A172 (cell line): ENCODE measurements around the gene SNX30. TPM values are rescaled to one million over a fixed set of nuclear protein-coding genes. Genes with fewer than 3 reads are reported as not detected.

Experiments used
- total RNA-seq: library from RNA; depleted of rRNA; stranded (reverse); fragments of >200 nt; shearing (Covaris generic); gene quantifications from 2 replicates; pipeline ENCODE4 v1.2.3, GENCODE V29; 2014; rRNA removed

The SNX30 gene
- total RNA-seq, 1 experiment from 2014 or later = 11.8 TPM

Other genes starting within 250 kb of the SNX30 start
- gene INIP, start 32.6 kb upstream of the SNX30 start, total RNA-seq = 35.5 and 46.3 TPM in 2 replicates
- not detected in 2 replicates for gene SLC46A2, start 140.1 kb downstream of the SNX30 start, total RNA-seq